ENCODE measurements around the gene LYST.

DNA sequence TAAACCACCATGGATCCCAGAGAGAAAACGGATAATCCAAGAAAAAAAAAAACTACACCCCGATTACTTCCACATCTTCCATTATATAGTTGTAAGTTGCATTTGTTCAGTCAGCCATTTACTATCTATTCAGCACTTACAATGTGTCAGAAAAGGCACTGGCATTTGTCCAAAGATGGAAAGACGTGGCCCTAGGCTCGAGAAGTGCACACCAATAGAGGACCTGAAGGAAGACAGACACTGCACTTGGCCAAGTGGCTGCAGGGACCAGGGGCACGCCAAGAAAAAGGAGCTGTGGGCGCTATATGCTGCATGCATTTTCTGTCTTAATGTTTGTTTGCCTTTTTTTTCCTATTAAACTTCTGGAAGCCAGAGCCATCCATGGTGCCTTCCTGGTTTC is 45.2 kb upstream of the LYST start:
- TF ChIP-seq GATA2 (IDR thresholded peaks at IDR 0.05; ENCODE audit: low read depth, low read length) (no peak), GATA3 (IDR thresholded peaks at IDR 0.05; ENCODE audit: low read depth, low read length) (no peak)
